ENCODE measurements around the gene GRAMD2B.

DNA sequence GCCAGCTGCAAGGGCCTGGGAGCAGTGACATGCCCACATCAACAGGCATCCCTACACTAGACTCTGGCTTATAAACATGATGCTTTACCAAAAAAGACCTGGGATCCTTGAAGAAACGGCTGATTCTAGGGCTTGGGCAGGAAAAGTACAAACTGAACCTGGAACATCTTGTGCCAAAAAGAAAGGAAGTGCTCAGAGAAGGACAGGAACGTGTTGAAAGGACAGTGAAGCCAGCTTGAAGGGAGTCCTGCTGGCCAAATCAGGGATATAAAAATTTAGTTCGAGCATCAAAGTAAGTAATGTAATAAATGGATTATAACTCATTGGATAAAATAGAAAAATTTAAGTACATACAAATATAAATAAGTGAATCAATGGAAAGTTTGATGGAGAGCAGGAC lies 113.7 kb downstream of the GRAMD2B start:
- TF ChIP-seq POLR2A (IDR thresholded peaks at IDR 0.05; ENCODE audit: low read depth, low read length) (no peak), POLR2AphosphoS5 (IDR thresholded peaks at IDR 0.05; ENCODE audit: low read depth, low read length) (no peak)
